Measurements from ENCODE around the gene NEDD9. TPM values are rescaled to one million over a fixed set of nuclear protein-coding genes. Genes with fewer than 3 reads are reported as not detected.

NEDD9 gene
- total RNA-seq, 1 donor from 2014 or later: 194 TPM

DNA sequence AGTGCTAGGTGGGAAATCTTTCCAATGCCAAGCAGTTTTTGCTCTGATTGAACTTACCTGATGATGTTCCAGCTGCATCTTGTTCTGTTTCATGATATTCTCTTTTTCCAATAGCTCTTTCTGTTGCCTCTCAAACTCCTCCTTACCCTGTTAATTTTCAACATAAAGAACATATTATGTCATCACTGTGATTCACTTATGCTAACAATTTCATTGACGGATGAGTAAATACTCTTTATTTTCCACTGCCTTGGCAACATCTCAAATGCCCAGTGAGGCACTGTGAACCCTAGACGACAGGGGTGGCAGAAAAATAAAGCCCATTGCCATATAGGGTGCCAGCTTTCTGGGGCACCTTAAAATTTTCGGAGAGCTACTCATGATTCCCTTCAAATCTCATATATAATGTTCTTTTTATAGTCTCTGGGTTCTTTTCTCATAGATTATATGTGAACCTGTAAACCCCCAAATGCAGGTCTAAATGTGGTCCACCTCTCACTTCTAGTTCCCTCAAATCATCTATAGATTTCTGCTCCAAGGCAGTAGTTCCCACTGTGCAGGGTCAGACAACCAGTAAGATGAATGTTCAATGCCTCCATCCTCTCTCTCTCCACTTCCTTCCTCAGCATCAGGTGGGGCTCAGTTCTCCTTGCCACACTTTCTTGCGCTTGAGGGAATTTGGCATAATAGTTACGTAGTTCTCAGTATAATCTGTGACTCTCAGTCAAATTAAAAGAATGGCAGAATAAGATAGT, 44.1 kb downstream of the NEDD9 start:
- H3K27me3 ChIP-seq: no peaks in the 10 kb centered on the region
- H3K9me3 ChIP-seq: no peaks in the 10 kb centered on the region
- no peak for TF ChIP-seq CTCF (IDR thresholded peaks at IDR 0.05)
- no peaks in the 10 kb centered on the region for H3K4me1 ChIP-seq
- ATAC-seq (no peak), DNase-seq (no peak)
- H3K4me3 ChIP-seq: no peak overlapping the region
- no peak overlapping the region for H3K27ac ChIP-seq
- intact Hi-C loops (cut with DNase I): no loop called here
- peaks cover 100% of the 10 kb centered on the region for H3K36me3 ChIP-seq

DNA sequence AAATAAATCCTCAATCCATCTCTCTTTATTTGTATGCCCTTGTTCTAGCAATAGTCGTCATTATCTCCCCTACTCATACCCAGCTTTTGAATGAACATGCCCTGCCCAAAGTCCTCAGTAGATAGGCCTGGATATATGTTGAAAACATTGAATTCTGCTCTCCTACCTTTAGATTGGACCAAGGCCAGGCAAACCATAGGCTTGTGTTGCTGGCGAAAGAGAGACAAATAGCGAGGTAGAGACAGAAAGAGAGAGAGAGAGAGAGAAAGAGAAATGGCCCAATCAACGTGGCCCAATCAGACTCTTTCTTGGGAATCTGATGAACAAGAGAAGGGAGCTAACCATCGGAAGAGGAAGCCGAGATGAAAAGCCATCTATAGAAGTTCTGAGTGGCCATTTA, 45.2 kb downstream of the NEDD9 start:
- H3K36me3 ChIP-seq: peaks cover 98% of the 10 kb centered on the region
- ATAC-seq: no peak
- TF ChIP-seq CTCF (IDR thresholded peaks at IDR 0.05): no peak

GRCh38 chr6:11185204-11185842, 47.1 kb downstream of the NEDD9 start:
- Histone ChIP-seq H3K36me3 (peaks cover 78% of the 10 kb centered on the region), H3K27ac (no peak overlapping the region), H3K4me1 (no peaks in the 10 kb centered on the region), H3K27me3 (no peaks in the 10 kb centered on the region), H3K9me3 (no peaks in the 10 kb centered on the region), H3K4me3 (no peak overlapping the region)
- TF ChIP-seq CTCF (IDR thresholded peaks at IDR 0.05): no peak
- peak; percentile 20 for ATAC-seq
- no peak for DNase-seq
- intact Hi-C loops (cut with DNase I): no loop called here

More for the DNA sequence above, 45.2 kb downstream of the NEDD9 start:
- no peak overlapping the region for H3K4me3 ChIP-seq
- H3K27ac ChIP-seq: no peak overlapping the region
- no peaks in the 10 kb centered on the region for H3K9me3 ChIP-seq
- no peaks in the 10 kb centered on the region for H3K4me1 ChIP-seq
- no peak for DNase-seq
- intact Hi-C loops (cut with DNase I): no loop called here
- H3K27me3 ChIP-seq: no peaks in the 10 kb centered on the region

DNA sequence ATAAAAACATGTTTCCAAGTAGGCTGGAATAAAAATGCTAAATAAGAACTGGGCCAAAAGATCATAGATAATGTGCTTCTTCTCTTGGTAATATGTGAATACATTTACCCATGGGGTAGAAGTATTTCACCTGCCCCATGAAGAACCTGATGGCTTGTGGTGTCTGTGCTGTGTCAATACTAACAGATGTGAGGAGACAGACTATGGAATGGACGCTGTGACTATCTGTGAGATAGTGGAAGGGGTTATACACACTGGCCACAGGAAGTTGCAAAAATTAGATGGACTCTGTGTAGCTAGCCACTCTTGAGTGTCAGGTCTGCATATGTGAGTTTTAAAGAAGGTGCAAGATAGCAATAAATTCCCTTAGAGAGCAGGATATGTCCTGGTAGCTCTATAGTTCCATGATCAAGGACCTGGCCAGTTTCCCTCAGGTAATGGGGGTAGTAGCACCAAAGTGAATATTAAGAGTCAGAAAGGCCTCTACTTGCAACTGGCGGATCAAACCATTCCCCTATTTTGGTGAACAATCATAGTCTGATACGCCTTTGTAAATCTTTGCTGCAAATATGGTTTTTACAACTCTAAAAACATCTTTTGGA, 48.6 kb downstream of the NEDD9 start:
- ATAC-seq: peak; percentile 25

More for the DNA sequence above, 48.6 kb downstream of the NEDD9 start:
- H3K4me3 ChIP-seq: no peak overlapping the region
- H3K27ac ChIP-seq: no peak overlapping the region
- H3K9me3 ChIP-seq: no peaks in the 10 kb centered on the region
- no peak for DNase-seq
- no peaks in the 10 kb centered on the region for H3K4me1 ChIP-seq
- H3K27me3 ChIP-seq: no peaks in the 10 kb centered on the region
- intact Hi-C loops (cut with DNase I): no loop called here
- peaks cover 64% of the 10 kb centered on the region for H3K36me3 ChIP-seq
- no peak for TF ChIP-seq CTCF (IDR thresholded peaks at IDR 0.05)
